SIG-M5 treated with dmso at 0.1 percent for 504 hours (cell line): Measurements from ENCODE around the gene EML4.
A peak's percentile ranks its signal among the peaks of the same experiment; 100 is the strongest.
"Not testable (repeated sequence)": the region's sequence is repeated elsewhere in the genome, so short reads cannot be mapped to it uniquely, and the experiment has no call there.

Experiments used
- DNase-seq: peaks from one replicate; lab custom pipeline; 2025; ENCODE audit not compliant: unreplicated experiment; lab: John Stamatoyannopoulos, UW

EML4 gene

GRCh38 chr2:42327125-42327524 lies 158.0 kb downstream of the EML4 start:
- DNase-seq: peak; percentile 8

GRCh38 chr2:42328148-42328833 lies 159.1 kb downstream of the EML4 start:
- DNase-seq: peak; percentile 33

GRCh38 chr2:42328923-42329322 lies 159.8 kb downstream of the EML4 start:
- DNase-seq: no peak

DNA sequence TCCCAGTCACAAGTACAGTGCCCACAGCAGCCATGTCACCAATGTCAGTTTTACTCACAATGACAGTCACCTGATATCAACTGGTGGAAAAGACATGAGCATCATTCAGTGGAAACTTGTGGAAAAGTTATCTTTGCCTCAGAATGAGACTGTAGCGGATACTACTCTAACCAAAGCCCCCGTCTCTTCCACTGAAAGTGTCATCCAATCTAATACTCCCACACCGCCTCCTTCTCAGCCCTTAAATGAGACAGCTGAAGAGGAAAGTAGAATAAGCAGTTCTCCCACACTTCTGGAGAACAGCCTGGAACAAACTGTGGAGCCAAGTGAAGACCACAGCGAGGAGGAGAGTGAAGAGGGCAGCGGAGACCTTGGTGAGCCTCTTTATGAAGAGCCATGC lies 160.6 kb downstream of the EML4 start:
- DNase-seq: no peak

DNA sequence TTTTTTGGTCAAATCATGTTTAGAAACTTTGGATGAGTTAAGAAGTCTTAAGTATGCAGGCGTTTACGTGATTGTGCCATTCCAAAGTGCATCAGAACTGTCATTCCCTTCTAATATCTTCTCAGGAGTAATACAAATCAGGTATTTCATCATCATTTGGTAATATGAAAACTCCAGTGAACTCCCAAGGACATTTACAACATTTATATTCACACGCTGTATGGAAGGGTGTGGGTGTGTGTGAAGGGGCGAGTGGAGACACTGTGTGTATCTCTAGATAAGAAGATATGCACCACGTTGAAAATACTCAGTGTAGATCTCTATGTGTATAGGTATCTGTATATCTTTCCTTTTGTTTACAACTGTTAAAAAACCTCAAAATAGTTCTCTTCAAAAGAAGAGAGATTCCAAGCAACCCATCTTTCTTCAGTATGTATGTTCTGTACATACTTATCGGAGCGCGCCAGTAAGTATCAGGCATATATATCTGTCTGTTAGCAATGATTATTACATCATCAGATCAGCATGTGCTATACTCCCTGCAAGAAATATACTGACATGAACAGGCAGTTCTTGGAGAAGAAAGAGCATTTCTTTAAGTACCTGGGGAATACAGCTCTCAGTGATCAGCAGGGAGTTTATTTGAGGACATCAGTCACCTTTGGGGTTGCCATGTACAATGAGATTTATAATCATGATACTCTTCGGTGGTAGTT lies 162.6 kb downstream of the EML4 start:
- no peak for DNase-seq

DNA sequence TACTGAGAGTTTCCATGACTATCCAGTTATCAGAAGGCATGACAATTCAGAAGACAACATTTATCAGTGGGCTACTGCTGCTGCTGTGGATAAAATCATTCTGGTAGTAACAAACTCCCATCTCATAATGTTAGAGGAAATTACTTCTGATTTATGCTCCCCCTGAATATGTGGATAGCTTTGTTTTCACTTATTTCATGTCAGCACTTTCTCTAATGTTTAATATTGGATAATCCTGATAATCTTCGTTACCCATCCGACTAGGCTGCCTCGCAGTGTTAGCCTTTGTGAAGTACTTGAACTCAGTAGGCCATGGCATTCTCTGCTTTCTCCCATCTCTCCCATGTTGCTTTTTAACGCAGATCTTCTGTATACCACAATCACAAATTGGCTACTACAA lies 163.4 kb downstream of the EML4 start:
- DNase-seq: no peak

- no peak for DNase-seq
Measured at GRCh38 chr2:42333579-42333978, 164.4 kb downstream of the EML4 start.

- DNase-seq: no peak
Measured at GRCh38 chr2:42334220-42334619, 165.1 kb downstream of the EML4 start.

DNA sequence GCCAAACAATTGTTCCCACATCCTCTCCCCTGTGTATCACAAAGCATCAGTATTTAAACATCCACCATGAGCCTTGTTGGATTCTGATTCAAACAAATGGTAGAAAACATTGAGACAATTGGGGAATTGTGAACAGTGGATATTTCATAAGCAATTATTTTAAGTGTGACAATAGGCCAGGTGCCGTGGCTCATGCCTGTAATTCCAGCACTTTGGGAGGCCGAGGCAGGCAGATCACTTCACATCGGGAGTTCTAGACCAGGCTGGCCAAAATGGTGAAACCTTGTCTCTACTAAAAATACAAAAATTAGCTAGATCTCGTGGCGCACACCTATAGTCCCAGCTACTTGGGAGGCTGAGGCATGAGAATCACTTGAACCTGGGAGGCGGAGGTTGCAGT lies 165.7 kb downstream of the EML4 start:
- not testable (repeated sequence) for DNase-seq

DNA sequence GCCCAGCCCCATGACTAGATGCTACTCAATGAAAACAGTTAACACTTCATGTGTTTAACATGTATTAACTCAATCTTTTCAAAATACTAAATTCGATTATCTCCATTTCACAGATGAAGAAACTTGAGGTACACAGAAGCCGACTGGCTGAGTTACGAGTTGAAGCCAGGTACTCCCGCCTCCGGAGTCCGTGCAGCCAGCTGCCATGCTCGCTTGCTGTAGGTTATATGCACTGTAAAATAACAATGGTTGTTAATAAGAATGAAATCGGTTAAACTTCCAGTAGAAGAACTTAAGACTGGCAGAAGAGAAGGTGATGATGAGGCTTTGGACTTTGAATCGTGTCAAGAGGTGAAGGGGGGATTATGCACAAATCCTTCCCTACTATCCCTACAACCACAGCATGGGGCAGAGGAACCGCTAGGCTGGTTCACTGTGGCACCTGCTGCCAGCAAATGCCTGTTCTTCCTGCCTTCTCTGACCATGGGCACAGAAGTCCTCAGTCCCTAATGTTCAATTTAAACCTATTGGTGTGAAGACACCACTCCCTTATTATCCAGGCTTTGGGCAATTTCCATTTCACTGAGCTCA lies 166.5 kb downstream of the EML4 start:
- DNase-seq: no peak

DNA sequence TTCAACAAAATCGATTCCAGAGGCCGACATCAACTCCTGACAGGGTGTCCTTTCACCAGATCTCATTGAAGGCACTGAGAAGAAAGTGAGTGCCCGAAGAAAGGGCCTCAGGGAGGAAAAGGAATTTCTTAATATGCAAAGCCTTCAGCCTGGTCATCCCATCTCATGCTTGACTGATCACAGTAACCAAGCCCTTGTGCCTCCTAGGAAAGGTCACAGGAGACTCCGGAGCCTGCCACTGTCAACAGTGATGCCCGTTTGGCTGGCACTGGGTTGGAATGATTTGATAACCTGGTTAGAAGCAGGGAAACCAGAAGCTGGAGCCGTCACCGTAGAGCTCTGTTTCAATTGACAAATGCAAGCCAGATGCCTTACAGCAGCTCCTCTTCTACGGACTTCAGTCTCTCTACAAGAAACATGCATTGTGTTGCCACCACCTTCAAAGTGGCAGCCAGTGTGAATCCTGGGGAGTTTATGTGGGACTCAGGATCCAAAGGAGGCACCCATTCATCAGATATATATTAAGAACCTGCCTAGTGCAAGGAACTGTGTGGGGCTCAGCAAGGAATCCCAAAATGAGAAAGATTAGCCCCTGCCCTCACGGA lies 167.3 kb downstream of the EML4 start:
- no peak for DNase-seq

GRCh38 chr2:42337356-42337820 lies 168.2 kb downstream of the EML4 start:
- peak; percentile 8 for DNase-seq

- DNase-seq: no peak
Measured at GRCh38 chr2:42337846-42338566, 168.9 kb downstream of the EML4 start.

DNA sequence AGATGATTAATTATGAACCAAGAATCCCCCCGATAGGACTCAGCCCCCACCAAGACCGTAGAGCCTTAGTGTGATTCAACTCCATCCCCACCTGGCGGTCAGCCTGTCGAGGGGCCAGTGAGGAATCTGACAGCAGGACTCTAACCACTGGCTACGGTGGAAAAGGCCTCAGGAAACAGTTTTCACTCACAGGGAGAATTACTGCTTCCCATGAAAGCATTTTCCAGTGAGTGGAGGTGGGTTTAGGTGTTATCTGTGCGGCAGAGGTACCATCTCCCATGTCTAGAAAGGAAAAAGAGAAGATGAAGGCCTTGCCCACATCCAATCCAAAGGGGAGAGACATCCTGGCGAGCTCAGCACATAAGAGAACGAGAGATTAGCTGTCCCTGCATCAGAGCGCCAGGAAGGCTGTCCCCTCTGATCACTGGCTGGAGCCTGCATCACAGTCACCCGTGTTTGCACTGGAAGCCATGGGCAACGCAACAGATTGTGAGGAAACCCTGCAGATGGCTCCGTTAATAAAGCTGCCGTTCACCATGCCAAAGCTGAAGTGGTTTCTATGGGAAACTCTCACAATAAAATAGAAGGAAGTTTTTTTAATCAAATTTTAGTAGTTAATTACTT lies 169.5 kb downstream of the EML4 start:
- no peak for DNase-seq

- no peak for DNase-seq
Measured at GRCh38 chr2:42339191-42339912, 170.2 kb downstream of the EML4 start.

GRCh38 chr2:42340045-42340937 lies 171.1 kb downstream of the EML4 start:
- no peak for DNase-seq

DNA sequence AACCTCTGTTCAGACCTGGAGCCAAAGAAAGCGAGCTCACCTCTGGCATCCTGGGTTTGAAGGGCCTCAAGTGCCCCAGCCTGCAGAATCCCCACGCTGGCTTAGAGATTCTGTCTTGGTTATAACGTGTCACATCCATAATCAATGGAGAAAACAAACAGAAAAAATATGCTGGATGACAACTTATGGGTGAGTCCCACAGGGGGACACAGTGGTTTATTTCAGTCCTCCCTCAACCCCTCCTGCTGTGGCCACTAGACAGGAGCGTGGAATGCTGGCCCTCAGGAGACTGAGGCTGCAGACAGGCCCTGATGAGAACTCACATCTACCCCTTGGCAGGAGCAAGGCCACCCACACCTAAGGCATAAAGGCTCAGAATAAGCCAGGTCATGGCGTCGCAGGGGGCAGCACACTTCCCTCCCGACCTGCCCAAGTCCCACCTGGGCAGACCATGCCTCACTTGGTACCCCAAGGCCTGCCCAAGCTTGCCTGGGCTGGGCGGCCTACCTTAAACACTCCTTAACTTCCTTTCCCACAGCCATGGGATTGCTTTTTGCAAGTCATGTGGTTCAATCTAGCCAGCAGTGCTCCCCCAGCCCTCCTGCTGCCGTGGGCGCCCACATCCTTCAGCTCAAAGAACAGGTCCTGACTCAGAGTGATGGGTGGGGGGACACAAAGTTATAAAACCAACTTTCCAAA lies 171.9 kb downstream of the EML4 start:
- no peak for DNase-seq

- DNase-seq: peak; percentile 52
Measured at GRCh38 chr2:42342061-42342794, 173.1 kb downstream of the EML4 start.
